Suppressor macrophage treated with lipopolysaccharide for 4 hours (primary cell): ENCODE data around the gene CHPF.

Source experiments
- DNase-seq: peaks from one replicate; pipeline ENCODE4 v3.0.0-alpha.2; 2020

Gene CHPF

DNA sequence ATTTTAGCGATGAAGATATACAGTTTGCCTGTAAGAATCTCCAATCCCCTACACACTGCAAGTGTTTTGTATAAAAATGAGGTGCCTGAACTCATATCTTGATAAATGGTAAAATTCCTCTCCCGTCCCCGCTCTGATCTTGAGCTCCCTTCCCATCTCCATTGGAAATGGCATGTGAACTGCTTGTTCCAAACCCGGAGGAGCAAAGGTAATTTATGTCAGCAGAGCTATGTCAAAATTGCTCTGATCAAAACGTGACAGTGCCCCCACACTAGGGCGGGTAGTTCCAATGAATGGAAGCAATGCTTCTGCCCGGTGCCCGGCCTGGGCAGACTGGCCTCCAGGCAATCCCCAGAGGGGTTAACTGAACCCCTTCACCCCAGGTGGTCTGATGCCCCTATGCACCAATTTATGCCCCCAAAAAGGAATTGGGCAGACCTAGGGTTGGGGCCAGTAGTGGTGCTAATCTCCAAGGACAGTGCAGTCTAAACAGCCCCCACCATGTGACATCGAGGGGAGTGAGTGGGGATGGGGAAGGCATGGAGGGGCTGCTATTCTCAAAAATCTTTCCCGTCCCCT is 48.6 kb downstream of the CHPF start:
- DNase-seq = no peak

DNA sequence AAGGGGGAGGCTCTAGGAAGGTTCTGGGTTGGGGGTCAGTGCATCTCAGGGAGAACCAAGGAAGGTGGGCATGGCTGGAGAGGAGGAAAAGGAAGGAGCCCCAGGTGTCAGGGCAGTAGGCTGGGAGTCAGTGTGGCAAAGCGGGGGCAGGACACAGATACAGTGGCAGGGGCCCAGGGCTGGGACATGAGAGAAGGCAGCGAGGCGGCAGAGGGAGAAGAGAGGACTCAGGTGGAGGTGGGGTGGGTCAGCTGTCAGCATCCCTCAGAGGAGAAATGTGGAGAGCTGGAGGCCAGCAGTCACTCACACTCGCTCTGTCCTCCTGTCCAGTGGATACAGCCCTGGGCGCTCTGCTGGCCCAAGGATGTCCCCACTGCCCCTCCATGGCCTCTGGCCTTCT is 50.5 kb downstream of the CHPF start:
- DNase-seq = no peak

DNA sequence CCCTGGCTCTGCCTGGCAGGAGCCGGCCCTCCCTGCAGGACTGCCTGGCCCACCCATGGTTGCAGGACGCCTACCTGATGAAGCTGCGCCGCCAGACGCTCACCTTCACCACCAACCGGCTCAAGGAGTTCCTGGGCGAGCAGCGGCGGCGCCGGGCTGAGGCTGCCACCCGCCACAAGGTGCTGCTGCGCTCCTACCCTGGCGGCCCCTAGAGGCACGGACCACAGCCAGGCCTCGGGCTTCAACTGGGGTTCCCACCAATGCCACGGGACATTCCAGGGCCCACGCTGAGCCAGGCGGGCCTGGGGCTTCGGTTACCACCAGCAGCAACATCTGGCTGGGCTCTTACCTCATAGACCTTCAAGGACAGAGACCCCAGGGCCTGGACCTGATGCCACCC is 51.0 kb downstream of the CHPF start:
- DNase-seq = no peak

DNA sequence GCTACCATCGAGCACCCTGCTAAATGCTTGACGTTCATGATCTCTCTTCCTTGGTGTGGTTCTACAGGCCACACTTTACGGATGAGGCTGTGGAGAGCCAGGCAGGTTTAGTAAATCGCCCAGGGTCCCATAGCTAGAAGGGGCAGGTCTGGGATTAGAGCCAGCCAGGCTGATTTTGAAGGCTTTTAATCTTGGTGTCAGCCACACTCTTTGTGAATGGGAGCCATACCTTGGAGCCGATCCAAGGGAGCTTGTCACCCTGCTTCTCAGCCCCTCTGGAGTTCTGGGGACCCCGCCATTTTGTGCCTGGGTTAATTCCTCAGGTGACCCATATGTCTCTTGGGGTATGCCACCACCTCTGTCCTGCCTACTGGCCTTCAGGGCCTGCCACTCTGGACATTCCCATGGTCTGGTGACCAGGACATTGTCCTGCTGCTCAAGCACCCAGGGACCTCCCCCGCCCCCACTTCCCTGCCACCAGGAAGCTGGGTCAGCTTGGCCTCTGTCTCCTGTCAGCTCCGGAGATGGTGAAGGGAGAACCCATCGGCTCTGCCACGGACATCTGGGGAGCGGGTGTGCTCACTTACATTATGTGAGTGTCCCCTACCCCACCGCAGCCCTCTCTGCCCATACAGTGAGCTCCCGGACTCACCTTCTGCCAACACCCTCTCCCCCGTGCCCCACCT is 52.2 kb downstream of the CHPF start:
- DNase-seq = no peak

DNA sequence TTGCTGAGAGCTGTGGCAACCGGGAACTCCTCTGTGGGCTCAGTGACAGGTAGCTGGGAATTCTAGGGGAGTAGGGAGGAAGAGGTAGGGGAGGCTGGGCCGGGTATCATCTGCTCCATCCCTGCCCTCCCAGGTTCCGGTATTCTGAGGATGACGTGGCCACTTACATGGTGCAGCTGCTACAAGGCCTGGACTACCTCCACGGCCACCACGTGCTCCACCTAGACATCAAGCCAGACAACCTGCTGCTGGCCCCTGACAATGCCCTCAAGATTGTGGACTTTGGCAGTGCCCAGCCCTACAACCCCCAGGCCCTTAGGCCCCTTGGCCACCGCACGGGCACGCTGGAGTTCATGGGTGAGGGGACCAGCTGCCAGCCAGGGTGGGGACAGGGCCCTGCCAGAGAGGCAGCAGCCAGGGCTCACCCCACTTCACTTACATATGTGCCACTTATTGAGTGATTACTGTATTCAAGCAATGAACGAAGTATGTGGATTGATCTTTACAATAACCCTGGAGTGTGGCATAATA is 52.9 kb downstream of the CHPF start:
- no peak for DNase-seq

DNA sequence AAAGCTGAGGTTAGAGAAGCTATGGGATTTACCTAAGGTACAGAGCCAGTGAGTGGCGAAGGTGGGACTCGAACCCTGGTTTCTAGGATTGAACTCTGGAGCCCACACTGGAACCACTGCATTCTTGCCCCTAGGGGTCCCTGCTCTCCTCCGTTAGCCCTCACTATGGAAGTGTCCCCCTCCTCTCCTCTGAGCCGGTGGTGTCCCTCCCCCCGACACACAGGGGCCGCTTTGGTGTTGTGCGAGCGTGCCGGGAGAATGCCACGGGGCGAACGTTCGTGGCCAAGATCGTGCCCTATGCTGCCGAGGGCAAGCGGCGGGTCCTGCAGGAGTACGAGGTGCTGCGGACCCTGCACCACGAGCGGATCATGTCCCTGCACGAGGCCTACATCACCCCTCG is 53.4 kb downstream of the CHPF start:
- DNase-seq = no peak

DNA sequence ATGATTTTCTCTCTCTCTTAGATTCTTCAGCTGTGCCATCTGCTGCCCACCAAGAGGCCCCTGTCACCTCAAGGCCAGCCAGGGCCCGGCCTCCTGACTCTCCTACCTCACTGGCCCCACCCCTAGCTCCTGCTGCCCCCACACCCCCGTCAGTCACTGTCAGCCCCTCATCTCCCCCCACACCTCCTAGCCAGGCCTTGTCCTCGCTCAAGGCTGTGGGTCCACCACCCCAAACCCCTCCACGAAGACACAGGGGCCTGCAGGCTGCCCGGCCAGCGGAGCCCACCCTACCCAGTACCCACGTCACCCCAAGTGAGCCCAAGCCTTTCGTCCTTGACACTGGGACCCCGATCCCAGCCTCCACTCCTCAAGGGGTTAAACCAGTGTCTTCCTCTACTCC is 54.3 kb downstream of the CHPF start:
- DNase-seq = no peak
